ENCODE data around the gene UPK3BL2.
"Not testable (repeated sequence)": the region's sequence is repeated elsewhere in the genome, so short reads cannot be mapped to it uniquely, and the experiment has no call there.

The UPK3BL2 gene

GRCh38 chr7:102493220-102493935 is 50.1 kb downstream of the UPK3BL2 start:
- DNase-seq (ENCODE audit: low spot score) = not testable (repeated sequence)

- not testable (repeated sequence) for DNase-seq (ENCODE audit: low spot score)
Observed at GRCh38 chr7:102490529-102491075, 52.9 kb downstream of the UPK3BL2 start.

Data from Ammon's horn (tissue), 1 donor.